BE2C (cell line): ENCODE data around the gene KRTAP10-7.

Experiments used
- DNase-seq: peaks from one replicate; pipeline ENCODE4 v3.0.0-alpha.2; 2020
- H3K27me3 ChIP-seq: fragments of 250-450 bp; sonication (Bioruptor Pico); 2 replicates; pipeline ENCODE4 v1.5.1; 2020; ENCODE audit warnings: mild to moderate bottlenecking
- H3K36me3 ChIP-seq: fragments of 250-450 bp; sonication (Bioruptor Pico); 2 replicates; pipeline ENCODE4 v1.5.1; 2020; ENCODE audit warnings: mild to moderate bottlenecking
- H3K4me1 ChIP-seq: fragments of 250-450 bp; sonication (Bioruptor Pico); 2 replicates; pipeline ENCODE4 v1.5.1; 2020
- H3K4me3 ChIP-seq: 2 replicates; pipeline ENCODE4 v1.5.1; 2011; ENCODE audit warnings: low read depth, low read length
- H3K9me3 ChIP-seq: fragments of 250-450 bp; sonication (Bioruptor Pico); 2 replicates; pipeline ENCODE4 v1.5.1; 2020
- TF ChIP-seq, protein P1 (sequence below): IDR thresholded peaks from 2 replicates; pipeline ENCODE4 v1.5.1; 2012; ENCODE audit warnings: mild to moderate bottlenecking, low read depth, low read length

Gene KRTAP10-7

DNA sequence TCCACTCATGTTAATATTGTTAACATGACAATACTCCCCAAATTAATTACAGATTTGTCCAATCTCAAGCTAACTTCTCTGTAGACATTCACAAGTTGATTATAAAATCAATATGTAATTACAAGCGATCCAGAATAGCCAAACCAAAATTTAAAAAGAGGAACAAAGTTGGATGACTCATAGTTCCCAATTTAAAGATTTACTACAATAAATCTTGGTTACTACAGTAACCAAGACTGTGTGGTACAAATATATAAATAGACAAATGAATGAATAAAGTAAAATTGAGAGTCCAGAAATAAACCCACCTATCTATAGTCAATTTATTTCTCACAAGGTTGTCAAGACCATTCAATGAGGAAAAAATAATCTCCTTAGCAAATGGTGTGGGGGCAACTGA is 34.0 kb upstream of the KRTAP10-7 start:
- TF ChIP-seq, protein P1, sequence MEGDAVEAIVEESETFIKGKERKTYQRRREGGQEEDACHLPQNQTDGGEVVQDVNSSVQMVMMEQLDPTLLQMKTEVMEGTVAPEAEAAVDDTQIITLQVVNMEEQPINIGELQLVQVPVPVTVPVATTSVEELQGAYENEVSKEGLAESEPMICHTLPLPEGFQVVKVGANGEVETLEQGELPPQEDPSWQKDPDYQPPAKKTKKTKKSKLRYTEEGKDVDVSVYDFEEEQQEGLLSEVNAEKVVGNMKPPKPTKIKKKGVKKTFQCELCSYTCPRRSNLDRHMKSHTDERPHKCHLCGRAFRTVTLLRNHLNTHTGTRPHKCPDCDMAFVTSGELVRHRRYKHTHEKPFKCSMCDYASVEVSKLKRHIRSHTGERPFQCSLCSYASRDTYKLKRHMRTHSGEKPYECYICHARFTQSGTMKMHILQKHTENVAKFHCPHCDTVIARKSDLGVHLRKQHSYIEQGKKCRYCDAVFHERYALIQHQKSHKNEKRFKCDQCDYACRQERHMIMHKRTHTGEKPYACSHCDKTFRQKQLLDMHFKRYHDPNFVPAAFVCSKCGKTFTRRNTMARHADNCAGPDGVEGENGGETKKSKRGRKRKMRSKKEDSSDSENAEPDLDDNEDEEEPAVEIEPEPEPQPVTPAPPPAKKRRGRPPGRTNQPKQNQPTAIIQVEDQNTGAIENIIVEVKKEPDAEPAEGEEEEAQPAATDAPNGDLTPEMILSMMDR = no peak
- Histone ChIP-seq H3K36me3 (no peaks in the 10 kb centered on the region), H3K4me1 (no peaks in the 10 kb centered on the region), H3K27me3 (no peaks in the 10 kb centered on the region; the same call in 1 of the 2 replicates), H3K4me3 (no peak overlapping the region), H3K9me3 (no peaks in the 10 kb centered on the region)
- DNase-seq = no peak

DNA sequence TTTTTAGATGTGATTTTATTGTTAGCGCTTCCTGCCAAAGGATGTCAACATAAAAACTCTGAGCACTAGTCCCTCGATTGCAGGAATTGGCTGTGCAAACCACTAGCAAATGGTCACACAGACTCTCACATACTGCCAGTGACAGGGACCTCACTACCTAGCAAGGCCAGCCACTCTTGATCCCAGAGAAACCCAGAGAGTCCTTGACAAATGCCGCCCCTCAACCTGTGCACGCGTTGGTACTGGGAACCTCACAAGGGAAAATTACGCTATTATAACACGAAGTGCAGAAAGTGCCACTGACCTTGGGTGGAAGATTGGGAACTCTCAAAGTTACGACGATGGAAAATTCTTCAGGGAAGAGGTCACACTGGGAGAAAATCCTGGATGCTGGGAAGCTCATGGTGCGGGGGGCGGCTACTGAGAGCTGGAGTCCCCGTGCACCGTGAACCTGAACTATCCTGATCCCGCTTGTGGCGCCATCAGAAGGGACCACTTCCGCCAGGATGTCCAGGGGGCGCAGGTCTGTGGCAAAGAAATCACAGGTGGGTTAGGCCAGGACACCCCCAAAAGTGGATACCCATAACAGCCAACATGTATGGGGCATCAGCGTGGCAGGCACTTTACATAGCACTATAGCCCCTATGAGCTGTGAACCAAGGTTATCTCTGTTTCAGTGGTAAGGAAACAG is 32.8 kb upstream of the KRTAP10-7 start:
- DNase-seq = no peak
- TF ChIP-seq, protein P1 = no peak
- Histone ChIP-seq H3K4me1 (no peaks in the 10 kb centered on the region), H3K27me3 (no peaks in the 10 kb centered on the region; the same call in 1 of the 2 replicates), H3K36me3 (no peaks in the 10 kb centered on the region), H3K4me3 (no peak overlapping the region), H3K9me3 (no peaks in the 10 kb centered on the region)

DNA sequence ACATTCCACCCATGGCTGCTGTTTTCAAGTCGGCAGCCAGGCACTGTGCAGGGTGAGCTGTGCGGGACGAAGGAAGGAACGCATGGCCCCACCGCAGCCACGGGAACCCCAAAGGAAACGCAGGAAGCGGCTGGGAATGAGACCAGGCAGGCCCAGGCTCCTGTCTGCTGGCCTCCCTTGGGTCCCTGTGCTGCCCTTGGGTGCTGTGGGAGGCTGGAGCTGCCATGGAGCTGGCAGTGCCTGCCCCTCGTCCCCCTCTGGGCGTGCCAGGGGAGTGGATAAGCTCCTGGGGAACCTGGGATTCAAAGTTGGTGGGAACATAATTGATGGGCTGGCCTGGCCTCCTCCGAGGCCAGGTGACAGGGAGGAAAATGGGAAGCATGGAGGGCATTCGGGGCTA is 32.1 kb upstream of the KRTAP10-7 start:
- Histone ChIP-seq H3K36me3 (no peaks in the 10 kb centered on the region), H3K4me3 (no peak overlapping the region), H3K4me1 (no peaks in the 10 kb centered on the region), H3K9me3 (no peaks in the 10 kb centered on the region), H3K27me3 (peaks cover 6% of the 10 kb centered on the region)
- TF ChIP-seq, protein P1 = no peak
- DNase-seq = no peak

DNA sequence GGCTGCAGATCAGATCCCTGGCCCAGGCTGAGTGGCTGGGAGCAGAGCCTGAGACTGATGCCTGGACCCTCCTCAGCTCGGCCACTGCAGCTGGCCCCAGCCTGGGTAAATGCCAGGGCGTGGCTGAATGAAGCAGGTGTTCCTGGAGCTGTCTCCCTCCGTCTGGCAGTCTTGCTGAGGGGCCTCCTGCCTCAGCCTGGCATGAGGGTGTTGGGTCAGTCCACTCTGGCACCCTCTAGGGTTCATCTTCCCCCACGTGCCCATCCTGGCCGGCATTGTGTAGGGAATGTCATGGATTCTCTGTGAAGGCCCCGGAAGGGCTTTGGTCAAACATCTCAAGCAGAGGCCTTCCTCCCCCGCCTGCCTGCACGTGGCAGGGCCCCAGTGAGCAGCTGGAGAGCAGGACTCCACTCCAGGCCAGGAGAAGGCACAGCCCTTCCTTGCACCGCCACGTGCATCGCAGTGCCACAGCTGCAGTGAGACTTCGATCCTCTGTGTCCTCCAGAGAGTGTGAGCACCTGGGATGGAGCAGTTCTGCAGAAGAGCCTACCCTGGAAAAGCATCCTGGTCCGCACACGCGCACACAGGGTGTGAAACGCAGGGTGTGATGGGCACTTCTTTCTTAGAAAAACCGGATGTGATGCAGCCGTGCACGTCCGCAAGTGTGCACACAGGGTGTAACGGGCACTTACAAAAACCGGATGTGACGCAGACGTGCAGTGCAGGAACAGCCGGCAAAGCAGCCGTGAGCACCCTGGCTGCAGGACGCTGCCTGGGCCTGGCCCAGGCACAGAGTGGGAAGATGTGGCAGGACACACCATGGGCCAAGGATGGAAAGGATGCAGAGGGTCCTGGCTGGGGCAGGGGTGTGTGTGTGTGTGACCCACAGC is 31.5 kb upstream of the KRTAP10-7 start:
- peaks cover 9% of the 10 kb centered on the region for H3K27me3 ChIP-seq
- DNase-seq = no peak
- TF ChIP-seq, protein P1 = no peak
- no peaks in the 10 kb centered on the region for H3K9me3 ChIP-seq
- no peak overlapping the region for H3K4me3 ChIP-seq
- no peaks in the 10 kb centered on the region for H3K36me3 ChIP-seq
- H3K4me1 ChIP-seq = no peaks in the 10 kb centered on the region

DNA sequence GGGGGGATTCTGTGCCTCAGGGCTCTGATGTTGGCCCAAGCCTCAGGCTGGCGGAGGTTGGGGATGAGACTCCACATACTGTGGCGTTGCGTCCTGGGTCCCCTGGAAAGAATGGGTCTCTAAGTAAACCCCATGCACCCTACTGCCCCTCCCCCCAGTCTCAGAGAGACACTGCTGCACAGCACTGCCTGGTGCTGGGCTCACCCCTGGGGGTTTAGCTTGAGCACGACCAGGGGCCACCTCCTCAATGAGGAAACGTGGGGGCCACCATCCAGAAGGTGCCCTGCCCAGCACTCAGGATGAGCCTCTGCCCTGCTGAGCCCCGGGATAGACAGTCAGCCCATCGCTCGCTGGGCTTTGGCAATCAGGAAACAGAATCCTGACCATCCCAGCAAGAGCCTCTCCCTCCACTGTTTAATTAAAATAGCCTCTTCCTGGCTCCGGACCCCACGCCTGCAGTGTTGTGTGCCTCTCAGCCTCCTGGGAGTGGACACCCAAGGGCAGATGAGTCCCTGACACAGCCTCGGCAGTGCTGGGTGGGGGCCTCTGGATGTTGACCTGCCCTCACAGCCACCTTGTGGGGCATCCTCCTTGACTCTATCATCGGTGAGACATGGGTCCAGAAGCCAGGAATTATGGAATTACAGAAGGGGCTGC is 30.4 kb upstream of the KRTAP10-7 start:
- DNase-seq = no peak
- TF ChIP-seq, protein P1 = no peak
- H3K9me3 ChIP-seq = no peaks in the 10 kb centered on the region

DNA sequence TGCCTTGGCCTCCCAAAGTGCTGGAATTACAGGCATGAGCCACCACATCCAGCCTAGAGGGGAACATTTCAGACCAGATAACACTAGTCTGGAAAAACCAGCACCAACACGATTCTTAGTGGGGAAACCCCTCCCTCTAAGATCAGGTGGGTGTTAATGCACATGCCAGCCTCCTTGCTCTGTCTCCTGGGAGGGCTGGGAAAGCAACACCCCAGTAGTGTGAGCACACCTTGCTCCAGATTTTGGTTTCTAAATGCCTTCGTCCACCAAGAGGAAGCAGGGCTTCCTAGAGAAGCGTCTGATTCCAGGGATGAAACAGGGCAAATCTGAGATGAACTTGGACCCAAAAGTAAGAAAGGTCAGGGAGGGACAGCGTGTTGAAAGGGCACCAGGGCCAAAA is 29.1 kb upstream of the KRTAP10-7 start:
- DNase-seq = no peak
- Histone ChIP-seq H3K27me3 (peaks cover 16% of the 10 kb centered on the region), H3K4me3 (no peak overlapping the region), H3K9me3 (no peaks in the 10 kb centered on the region), H3K36me3 (no peaks in the 10 kb centered on the region), H3K4me1 (no peaks in the 10 kb centered on the region)
- TF ChIP-seq, protein P1 = no peak

More for the DNA sequence above, 30.4 kb upstream of the KRTAP10-7 start:
- H3K4me1 ChIP-seq = no peaks in the 10 kb centered on the region
- peaks cover 9% of the 10 kb centered on the region for H3K27me3 ChIP-seq
- no peak overlapping the region for H3K4me3 ChIP-seq
- H3K36me3 ChIP-seq = no peaks in the 10 kb centered on the region
